ENCODE measurements around the gene PRPH.
A peak's percentile ranks its signal among the peaks of the same experiment; 100 is the strongest.

The PRPH gene

DNA sequence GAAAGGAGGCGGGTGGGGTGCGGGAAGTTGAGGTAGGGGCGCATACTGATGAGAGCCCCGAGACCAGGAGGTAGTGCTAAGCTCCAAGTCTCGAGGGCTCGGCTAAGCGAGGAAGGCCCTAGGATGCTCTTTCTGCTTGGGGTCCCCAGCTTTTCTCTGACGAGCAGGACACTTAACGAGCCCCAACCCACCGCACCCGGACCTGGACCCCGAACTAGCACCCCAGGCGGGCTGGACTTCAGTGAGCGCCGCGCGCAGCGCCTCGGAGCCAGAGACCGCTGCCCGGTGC, 46.8 kb downstream of the PRPH start:
- no peak for ATAC-seq
- no peak for TF ChIP-seq ARNTL (CRISPR knock-in tag; IDR thresholded peaks at IDR 0.05; ENCODE audit: borderline replicate concordance, low read depth)
- TF ChIP-seq, protein P1, sequence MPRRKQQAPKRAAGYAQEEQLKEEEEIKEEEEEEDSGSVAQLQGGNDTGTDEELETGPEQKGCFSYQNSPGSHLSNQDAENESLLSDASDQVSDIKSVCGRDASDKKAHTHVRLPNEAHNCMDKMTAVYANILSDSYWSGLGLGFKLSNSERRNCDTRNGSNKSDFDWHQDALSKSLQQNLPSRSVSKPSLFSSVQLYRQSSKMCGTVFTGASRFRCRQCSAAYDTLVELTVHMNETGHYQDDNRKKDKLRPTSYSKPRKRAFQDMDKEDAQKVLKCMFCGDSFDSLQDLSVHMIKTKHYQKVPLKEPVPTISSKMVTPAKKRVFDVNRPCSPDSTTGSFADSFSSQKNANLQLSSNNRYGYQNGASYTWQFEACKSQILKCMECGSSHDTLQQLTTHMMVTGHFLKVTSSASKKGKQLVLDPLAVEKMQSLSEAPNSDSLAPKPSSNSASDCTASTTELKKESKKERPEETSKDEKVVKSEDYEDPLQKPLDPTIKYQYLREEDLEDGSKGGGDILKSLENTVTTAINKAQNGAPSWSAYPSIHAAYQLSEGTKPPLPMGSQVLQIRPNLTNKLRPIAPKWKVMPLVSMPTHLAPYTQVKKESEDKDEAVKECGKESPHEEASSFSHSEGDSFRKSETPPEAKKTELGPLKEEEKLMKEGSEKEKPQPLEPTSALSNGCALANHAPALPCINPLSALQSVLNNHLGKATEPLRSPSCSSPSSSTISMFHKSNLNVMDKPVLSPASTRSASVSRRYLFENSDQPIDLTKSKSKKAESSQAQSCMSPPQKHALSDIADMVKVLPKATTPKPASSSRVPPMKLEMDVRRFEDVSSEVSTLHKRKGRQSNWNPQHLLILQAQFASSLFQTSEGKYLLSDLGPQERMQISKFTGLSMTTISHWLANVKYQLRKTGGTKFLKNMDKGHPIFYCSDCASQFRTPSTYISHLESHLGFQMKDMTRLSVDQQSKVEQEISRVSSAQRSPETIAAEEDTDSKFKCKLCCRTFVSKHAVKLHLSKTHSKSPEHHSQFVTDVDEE (CRISPR knock-in tag; IDR thresholded peaks at IDR 0.05): no peak
- no peak for TF ChIP-seq RARB (CRISPR knock-in tag; IDR thresholded peaks at IDR 0.05)
- no peak for TF ChIP-seq ZFP30 (CRISPR knock-in tag; IDR thresholded peaks at IDR 0.05)
- TF ChIP-seq, protein P2, sequence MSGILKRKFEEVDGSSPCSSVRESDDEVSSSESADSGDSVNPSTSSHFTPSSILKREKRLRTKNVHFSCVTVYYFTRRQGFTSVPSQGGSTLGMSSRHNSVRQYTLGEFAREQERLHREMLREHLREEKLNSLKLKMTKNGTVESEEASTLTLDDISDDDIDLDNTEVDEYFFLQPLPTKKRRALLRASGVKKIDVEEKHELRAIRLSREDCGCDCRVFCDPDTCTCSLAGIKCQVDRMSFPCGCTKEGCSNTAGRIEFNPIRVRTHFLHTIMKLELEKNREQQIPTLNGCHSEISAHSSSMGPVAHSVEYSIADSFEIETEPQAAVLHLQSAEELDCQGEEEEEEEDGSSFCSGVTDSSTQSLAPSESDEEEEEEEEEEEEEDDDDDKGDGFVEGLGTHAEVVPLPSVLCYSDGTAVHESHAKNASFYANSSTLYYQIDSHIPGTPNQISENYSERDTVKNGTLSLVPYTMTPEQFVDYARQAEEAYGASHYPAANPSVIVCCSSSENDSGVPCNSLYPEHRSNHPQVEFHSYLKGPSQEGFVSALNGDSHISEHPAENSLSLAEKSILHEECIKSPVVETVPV (CRISPR knock-in tag; IDR thresholded peaks at IDR 0.05): no peak
- no peak for TF ChIP-seq CSDC2 (CRISPR knock-in tag; IDR thresholded peaks at IDR 0.05)
- no peak for TF ChIP-seq TOX (CRISPR knock-in tag; IDR thresholded peaks at IDR 0.05; ENCODE audit: borderline replicate concordance)
- TF ChIP-seq OSR1 (CRISPR knock-in tag; IDR thresholded peaks at IDR 0.05): no peak
- no peak for TF ChIP-seq SNAI2 (CRISPR knock-in tag; IDR thresholded peaks at IDR 0.05)
- no peak for TF ChIP-seq ZNF8 (CRISPR knock-in tag; IDR thresholded peaks at IDR 0.05)

DNA sequence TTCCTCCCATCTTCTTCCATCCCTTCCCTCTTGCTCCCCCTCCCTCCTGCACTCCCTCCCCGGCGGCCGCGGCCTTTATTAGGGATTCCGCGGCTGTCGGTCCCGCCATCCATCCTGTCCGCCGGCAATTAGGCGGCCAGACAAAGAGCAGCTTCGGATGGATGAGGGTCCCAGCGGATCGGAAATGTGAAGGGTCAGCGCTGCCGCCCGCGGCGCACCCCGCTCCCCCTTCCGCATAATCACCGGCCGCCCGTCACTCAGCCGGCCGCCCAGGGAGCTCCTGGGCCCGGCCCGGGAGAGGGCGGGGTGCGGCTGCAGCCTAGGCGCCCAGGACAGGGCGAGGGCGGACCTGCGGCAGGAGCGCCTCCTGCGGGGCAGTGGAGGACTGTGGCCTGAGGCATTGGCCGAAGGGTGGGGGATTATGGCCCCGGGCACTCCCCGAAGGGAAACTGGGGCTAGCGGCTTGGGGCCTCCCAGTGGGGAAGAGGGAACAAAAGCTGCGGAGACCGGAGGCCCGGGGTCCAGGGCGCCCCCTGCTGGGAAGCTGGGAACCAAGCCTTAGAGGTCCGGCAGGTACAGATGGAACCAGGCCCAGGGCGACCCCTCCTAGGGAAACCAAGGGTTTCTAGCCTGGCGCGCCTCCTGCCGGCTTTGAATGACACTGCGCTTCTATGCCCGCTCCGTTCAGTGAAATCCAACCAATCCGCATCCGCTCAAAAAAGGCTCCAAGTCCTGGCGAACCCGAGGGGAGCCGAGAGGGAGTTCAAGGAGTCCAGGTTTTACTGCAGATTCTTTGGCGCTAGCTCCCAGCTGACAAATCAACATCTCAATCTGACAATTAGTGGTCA, 47.3 kb downstream of the PRPH start:
- peak; percentile 84 for ATAC-seq
- TF ChIP-seq OSR1 (CRISPR knock-in tag; IDR thresholded peaks at IDR 0.05): no peak
- no peak for TF ChIP-seq GLIS3 (CRISPR knock-in tag; IDR thresholded peaks at IDR 0.05)
- TF ChIP-seq, protein P2 (CRISPR knock-in tag; IDR thresholded peaks at IDR 0.05): no peak
- TF ChIP-seq SNAI2 (CRISPR knock-in tag; IDR thresholded peaks at IDR 0.05): no peak
- TF ChIP-seq, protein P3, sequence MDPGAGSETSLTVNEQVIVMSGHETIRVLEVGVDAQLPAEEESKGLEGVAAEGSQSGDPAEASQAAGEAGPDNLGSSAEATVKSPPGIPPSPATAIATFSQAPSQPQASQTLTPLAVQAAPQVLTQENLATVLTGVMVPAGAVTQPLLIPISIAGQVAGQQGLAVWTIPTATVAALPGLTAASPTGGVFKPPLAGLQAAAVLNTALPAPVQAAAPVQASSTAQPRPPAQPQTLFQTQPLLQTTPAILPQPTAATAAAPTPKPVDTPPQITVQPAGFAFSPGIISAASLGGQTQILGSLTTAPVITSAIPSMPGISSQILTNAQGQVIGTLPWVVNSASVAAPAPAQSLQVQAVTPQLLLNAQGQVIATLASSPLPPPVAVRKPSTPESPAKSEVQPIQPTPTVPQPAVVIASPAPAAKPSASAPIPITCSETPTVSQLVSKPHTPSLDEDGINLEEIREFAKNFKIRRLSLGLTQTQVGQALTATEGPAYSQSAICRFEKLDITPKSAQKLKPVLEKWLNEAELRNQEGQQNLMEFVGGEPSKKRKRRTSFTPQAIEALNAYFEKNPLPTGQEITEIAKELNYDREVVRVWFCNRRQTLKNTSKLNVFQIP (CRISPR knock-in tag; IDR thresholded peaks at IDR 0.05; ENCODE audit: borderline replicate concordance, low read depth): no peak
- TF ChIP-seq, protein P1 (CRISPR knock-in tag; IDR thresholded peaks at IDR 0.05): no peak
- TF ChIP-seq PPARA (CRISPR knock-in tag; IDR thresholded peaks at IDR 0.05; ENCODE audit: borderline replicate concordance): no peak
- TF ChIP-seq, protein P4, sequence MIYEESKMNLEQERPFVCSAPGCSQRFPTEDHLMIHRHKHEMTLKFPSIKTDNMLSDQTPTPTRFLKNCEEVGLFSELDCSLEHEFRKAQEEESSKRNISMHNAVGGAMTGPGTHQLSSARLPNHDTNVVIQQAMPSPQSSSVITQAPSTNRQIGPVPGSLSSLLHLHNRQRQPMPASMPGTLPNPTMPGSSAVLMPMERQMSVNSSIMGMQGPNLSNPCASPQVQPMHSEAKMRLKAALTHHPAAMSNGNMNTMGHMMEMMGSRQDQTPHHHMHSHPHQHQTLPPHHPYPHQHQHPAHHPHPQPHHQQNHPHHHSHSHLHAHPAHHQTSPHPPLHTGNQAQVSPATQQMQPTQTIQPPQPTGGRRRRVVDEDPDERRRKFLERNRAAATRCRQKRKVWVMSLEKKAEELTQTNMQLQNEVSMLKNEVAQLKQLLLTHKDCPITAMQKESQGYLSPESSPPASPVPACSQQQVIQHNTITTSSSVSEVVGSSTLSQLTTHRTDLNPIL (CRISPR knock-in tag; IDR thresholded peaks at IDR 0.05; ENCODE audit: low read depth): no peak
- TF ChIP-seq ZFP3 (CRISPR knock-in tag; IDR thresholded peaks at IDR 0.05): no peak
